Islet of Langerhans (tissue), 1 donor: Measurements from ENCODE around the gene TRPM2.
"Not testable (repeated sequence)": the region's sequence is repeated elsewhere in the genome, so short reads cannot be mapped to it uniquely, and the experiment has no call there.

Source experiments
- FAIRE-seq: peaks from one replicate; lab custom pipeline; 2011; peaks lifted over from hg19 to GRCh38; lab: Jason Lieb, UNC

TRPM2 gene

GRCh38 chr21:44415073-44416025 lies 61.9 kb downstream of the TRPM2 start:
- no peak for FAIRE-seq

DNA sequence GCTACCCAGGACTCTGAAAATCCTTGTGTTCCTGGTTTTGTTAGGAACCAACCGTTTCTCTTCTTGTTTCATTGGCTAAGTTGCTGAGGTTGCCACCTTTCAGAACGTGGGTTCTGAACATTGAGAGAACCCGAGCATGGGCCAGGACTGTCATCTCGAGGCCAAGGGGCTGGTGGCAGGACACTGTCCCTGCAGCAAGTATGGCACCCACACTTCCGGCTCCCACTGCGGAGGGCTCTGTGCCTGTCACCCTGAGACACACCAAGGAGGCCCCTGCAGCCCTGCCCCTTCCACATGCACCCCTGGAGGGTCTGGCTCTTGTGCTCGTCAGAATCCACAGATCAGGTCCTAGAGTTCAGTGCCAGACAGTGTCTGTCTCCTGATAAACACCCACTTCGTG lies 62.8 kb downstream of the TRPM2 start:
- no peak for FAIRE-seq

DNA sequence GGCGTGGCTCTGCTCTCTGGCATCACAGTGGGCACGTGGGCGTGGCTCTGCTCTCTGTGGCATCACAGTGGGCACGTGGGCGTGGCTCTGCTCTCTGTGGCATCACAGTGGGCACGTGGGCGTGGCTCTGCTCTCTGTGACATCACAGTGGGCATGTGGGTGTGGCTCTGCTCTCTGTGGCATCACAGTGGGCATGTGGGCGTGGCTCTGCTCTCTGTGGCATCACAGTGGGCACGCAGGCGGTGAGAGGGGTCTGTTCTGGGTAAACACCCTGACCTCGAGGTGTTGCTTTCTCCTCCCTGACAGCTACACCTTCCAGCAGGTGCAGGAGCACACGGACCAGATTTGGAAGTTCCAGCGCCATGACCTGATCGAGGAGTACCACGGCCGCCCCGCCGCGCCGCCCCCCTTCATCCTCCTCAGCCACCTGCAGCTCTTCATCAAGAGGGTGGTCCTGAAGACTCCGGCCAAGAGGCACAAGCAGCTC lies 64.2 kb downstream of the TRPM2 start:
- FAIRE-seq, result not testable (repeated sequence)

DNA sequence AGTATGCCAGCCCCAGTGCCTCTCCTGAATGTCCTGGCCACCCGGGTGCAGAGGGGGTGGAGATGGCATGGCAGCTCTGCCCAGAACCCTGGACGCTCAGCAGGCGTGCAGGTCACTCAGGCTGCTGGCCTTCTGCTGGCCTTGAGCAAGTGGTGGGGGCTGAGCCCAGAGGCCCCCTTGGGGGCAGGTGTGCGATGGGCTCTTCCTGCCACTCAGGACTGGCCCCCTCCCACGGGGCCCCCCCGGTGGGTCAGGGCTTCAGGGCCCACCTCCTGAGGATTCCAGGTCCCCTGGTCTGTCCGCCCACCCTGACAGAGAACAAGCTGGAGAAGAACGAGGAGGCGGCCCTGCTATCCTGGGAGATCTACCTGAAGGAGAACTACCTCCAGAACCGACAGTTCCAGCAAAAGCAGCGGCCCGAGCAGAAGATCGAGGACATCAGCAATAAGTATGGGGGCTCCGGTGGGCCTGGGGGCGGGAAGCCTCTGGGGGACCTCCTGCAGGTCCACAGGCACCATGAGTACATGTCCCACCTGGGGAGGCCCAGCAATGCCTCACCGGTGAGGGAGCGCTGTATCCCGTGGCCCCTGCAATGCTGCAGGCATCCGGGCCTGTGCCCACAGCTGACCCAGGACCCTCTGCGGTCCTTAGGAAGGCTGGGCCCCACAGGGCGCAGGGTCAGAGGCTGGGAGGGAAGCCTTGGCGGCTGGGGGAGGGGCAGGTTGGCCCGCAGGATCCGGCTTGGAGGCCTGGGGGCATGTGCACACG lies 64.9 kb downstream of the TRPM2 start:
- FAIRE-seq, result no peak

DNA sequence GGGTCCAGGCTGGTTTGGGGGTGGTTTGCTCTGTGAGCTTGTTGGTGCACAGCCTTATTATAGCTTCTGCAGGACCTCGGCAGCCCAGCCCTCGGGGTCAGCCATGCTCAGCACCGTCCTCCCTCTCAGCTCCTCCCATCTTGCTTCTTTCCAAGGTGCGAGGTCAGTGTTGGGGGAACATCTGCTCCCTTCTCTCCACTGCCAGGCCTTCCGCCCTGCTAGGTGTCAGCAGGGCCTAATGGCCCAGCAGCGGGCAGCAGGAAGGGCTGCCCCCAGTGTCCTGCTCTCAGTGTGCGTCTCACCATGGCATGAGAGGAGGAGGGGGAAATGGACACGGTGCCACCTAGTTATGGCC lies 65.4 kb downstream of the TRPM2 start:
- no peak for FAIRE-seq

- no peak for FAIRE-seq
Observed at GRCh38 chr21:44419679-44420078, 66.3 kb downstream of the TRPM2 start.

GRCh38 chr21:44420416-44421205 lies 67.2 kb downstream of the TRPM2 start:
- FAIRE-seq, result no peak

DNA sequence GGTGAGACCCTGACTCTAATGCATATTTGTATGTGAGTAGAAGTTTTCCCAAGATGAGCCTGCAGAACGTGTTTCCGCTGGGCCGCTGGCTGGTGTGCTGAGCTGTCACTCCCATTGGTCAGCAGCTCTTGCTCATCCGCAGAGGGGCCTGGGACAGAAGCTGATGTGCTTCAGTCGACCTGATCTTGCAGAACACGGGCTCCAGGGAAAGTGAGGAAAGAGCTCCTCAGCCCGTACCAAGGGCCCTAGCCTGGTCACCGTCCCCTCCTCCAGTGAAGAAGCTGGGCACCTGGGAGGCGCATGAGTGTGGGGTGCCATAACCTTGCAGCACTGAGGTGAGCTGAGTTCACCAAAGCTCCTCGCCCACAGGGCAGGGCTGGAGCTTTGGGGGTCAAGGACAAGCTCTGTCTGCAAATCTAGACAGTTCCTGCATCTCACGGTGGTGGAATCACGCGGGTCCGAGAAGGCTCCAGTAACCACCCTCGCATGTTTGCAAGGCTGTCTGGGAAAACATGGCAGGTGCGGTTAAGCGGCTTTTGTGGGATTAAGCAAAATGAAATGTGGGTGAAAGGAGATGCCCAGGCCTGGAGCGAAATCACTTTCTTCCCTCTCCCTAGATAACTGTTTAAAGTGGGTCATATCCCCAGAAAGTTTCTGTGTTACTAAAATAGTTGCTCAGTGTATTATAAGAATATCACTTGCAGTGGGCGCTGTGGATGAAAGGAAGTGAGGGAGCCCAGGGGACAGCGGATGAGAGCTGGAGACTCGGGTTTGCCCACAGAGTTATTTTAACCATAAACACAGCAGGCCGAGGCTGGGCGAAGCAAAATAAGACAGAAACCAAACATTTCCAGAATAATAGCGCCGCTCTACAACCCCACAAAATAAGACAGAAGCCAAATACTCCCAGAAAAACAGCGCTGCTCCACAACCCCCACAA lies 68.8 kb downstream of the TRPM2 start:
- FAIRE-seq, result no peak

DNA sequence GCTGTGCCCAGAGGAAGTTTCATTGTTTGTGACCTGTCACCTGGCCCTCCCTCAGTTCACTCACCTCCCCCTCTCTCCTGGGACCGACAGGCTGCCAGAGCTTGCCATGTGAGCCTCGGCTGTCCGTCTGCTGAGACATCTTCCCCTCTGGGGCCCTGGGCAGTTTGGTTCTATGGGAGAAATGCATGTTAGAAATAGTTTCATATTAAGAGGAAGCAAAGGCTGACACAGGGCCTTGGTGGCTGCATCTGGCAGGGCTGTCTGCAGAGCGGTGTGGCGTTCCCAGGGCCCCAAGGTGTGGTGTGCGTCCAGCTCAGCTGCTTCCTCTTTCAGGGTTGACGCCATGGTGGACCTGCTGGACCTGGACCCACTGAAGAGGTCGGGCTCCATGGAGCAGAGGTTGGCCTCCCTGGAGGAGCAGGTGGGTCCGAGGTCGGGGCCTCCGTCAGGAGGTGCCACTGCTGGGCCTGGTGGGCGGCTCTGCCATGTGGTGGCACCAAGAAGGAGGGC lies 69.9 kb downstream of the TRPM2 start:
- FAIRE-seq, result no peak

DNA sequence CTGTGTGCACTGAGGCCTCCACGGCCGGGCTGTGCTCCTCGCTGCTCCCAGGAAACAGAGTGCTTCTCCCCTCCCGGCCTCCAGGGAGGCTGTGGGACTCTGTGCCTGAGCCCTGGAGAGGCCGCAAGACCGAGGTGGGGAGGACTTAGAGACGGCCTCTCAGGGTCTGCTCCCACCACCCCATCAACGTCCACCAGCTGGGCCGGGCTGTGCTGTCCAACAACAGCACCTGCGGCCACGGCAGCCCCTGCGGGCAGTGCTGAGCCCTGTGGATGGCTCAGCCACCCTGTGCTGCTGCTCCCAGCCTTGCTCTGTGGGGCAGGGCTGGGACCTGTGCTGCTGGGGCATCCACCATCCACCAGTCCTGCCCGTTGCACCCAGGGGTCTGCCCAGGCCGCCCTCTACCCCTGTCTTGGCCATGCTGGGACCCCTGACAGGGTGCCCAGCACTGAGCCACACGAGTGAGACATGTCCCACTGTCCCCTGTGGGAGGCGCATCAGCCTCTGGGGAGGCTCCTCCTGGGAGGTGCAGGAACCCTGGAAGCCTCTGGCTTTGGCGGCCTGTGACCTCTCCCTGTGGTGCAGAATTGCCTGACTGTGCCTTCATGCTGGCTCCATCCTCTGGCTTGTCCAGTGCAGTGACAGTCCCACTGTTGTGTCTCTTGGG lies 70.7 kb downstream of the TRPM2 start:
- FAIRE-seq, result no peak

DNA sequence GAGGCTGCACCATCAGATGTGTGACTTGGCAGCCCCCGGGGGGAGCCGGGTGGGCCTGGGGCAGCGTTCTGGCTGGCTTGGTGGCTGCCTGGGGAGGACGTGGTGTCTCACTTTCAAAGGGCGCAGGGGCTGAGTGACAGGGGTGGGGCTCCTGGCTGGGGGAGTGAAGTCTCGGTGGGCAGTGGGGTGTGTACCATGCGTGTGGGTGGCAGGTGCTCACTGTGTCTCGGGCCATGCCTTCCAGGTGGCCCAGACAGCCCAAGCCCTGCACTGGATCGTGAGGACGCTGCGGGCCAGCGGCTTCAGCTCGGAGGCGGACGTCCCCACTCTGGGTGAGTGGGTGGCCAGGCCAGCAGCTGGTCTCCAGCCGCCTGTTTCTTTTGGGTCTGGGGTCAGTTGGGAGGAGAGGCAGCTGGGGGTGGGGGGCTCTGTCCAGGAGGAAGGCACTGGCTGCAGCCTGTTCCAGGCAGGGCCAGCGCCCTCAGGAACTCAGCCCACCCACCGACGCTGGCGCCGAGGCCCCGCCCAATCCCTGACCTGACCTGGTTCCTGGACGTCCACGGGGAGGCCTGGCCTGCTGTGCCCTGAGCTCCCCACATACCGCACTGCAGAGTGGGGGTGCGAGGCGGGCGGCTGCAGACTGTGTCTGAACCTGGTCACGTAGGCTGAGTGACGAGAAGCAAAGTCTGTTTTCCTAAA lies 71.3 kb downstream of the TRPM2 start:
- FAIRE-seq, result no peak

DNA sequence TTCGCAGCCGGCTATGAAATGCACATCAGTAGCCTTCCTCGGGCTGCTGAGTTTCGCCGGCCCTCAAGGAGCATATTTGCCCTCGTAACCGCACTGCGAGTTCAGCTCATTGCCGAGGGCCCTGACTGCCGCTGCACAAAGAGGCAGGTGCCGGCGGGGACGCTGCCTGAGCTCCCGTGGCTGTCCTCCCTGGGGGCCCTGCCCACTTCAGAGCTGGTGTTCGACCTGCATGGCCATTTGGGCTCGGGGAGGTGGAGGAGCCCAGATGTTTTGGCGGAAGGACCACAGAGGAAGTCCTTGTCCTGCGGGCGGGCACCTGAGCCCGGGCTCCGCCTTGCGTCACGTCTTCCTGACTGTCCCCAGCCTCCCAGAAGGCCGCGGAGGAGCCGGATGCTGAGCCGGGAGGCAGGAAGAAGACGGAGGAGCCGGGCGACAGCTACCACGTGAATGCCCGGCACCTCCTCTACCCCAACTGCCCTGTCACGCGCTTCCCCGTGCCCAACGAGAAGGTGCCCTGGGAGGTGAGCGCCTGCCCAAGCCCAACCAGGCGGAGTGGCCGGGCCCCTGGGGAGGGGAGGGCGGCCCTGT lies 72.0 kb downstream of the TRPM2 start:
- no peak for FAIRE-seq

DNA sequence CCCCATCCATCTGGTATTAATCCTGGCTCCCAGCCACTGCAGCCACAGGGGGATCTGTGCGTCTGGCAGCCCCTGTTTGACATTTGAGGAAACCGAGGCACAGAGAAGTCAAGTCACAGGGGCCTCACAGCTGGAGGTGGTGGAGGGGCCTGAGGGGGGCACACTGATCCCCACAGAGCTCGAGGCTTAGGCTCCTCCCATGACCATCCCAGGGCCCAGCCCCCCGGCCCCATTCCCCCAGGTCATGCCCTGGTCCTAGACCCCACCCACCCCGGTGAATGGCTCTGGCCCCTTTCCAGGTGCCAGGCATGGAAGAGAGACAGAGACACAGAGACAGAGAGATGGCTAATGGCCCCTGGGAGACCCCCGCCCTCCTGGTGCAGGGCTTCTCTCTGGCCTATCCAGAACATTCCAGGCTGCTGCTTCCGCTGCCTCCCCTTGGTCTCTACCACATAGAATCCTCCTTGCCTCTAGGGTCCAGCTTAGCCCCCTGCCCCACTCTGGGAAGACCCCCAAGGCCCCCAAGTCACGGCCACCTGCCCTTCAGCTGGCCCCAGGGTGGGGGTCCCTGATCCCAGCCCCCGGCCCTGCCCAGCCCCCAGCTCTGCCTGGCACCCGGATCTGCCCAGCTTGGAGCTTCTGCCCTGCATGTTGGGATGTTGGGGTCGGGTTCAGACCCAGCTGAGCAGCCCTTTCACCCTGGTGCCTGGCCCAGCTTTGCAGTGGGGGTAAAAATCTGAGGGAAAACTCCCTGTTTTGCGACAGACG lies 72.7 kb downstream of the TRPM2 start:
- no peak for FAIRE-seq

DNA sequence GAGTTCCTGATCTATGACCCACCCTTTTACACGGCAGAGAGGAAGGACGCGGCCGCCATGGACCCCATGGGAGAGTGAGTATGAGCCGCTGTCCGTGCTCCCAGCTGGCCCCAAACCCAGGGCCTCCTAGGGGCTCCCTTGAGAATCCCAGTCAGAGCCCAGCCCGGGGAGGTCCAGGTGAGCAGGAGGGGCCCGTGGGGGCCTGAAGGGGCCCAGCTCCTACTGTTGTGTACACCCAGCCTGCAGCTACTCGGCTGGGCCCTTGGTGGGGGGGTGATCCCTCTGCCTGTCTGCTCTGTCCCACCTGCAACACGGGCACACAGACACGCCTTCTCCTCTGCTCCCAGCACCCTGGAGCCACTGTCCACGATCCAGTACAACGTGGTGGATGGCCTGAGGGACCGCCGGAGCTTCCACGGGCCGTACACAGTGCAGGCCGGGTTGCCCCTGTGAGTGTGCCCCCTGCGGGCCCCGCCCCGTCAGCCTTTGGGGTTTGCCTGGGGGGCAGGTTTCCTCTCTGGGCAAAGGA lies 73.3 kb downstream of the TRPM2 start:
- no peak for FAIRE-seq

DNA sequence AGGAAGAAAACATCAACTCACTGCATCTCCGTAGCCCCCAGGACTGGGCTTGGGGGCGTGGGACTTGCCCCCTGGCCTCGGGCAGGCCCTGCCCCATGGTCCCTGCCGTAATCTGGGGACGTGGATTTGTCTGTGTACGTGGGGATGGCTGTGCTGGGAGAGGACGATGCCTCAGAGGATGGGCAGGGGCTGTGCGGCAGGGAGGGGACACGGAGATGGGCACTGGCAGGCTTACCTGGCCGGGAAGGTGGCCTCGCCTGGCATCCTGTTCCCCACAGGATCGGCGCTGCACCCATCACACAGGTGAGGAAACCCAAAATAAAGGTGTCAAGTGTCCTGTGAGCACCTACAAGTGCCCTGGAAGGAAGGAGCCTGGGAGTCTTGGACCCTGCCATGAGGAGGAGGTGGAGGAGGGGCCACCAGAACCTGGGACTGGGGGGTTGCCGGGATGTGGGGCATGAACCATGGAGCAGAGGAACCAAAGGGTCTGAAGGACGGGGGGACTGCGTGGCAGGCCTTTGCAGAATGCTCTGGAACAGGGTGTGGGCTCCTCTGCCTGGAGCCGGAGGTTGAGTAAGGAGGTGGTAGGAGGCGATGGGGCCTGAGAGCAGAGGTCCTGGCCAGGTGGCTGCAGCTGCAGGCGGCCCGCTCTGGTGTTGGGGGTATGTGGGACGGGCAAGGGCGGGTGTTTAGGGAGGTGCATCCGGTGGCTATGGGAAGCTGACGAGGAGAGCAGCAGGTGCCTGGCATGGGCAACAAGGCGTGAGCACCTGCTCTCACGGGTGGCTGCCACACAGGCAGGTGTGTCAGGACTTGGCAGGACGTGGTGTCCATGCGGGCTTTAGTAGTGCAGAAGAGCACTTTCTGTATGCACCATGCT lies 74.1 kb downstream of the TRPM2 start:
- no peak for FAIRE-seq

DNA sequence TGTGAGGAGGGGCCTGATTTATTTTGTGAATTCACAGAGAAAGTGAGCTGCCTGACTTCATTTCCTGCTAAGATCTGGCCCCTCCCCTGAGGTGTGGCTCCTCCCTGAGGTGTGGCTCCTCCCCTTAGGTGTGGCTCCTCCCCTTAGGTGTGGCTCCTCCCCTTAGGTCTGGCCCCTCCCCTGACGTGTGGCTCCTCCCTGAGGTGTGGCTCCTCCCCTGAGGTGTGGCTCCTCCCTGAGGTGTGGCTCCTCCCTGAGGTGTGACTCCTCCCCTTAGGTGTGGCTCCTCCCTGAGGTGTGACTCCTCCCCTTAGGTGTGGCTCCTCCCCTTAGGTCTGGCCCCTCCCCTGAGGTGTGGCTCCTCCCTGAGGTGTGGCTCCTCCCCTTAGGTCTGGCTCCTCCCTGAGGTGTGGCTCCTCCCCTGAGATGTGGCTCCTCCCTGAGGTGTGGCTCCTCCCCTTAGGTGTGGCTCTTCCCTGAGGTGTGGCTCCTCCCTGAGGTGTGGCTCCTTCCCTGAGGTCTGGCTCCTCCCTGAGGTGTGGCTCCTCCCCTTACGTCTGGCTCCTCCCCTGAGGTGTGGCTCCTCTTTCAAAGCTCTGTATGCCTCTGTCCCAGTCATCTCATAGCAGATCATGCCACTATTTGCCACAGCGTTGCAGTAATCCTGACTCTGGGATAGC lies 75.0 kb downstream of the TRPM2 start:
- FAIRE-seq, result no peak

DNA sequence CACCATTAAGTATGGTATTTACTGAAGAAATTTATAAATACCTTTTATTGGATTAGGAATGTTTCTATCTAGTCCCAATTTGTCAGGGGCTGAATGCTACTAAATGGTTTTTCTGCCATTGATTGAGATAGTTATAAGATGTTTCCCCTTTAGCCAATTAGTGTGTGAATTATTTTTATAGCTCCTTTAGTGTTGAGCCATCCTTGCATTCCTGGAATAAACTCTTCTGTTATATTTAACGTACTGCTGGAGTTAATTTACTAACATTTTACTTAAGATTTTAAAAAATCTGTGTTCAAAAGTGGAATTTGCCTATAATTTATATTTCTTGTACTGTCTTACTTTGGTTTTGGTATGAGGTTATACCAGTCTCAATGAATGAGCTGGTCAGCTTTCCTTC lies 76.5 kb downstream of the TRPM2 start:
- FAIRE-seq, result no peak
